DMS114 treated with DMSO at 0.1 percent for 48 hours (cell line): ENCODE data around the gene NOS3.

ENCODE experiments used
- DNase-seq: peaks from one replicate; lab custom pipeline; 2025; ENCODE audit not compliant: unreplicated experiment; lab: John Stamatoyannopoulos, UW

The NOS3 gene

DNA sequence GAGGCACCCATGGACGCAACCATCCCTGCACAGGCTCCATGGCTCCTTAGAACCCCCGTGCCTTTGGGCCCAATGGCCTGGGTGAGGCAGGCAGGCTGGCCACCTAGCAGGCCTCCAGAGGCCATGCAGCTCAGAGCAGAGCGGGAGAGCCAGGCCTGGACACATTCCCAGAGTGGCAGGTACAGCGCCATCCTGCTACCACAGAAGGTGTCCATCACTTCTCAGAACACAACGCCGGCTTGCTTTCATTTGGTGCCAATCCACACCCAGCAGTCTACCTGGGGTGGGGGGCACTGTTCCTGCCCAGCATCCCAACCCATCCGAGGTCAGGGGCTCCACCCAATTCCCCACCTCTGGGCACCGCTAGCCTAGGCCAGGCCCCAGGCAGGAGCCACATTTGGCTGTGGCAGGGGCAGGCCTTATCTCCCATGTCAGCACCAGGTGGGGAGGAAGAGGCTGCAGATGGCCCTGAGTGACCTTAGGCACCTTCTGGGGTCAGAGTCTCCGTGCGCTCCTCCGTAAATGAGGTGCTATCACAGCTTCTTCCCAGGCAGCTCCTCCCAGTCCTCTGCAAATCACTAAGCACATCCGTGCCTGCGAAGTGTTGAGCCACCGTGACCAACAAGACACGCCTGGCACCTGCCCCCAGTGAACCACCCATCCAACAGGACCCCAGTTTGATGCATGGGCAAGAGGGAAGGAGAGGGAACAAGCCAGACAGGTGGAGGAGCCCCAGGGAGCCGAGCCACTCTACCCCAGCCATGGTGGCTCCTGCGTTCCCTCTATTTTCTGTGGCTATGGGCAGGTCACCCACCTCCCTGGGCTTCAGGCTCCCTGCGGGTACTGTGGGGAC is 26.9 kb upstream of the NOS3 start:
- DNase-seq, result no peak

DNA sequence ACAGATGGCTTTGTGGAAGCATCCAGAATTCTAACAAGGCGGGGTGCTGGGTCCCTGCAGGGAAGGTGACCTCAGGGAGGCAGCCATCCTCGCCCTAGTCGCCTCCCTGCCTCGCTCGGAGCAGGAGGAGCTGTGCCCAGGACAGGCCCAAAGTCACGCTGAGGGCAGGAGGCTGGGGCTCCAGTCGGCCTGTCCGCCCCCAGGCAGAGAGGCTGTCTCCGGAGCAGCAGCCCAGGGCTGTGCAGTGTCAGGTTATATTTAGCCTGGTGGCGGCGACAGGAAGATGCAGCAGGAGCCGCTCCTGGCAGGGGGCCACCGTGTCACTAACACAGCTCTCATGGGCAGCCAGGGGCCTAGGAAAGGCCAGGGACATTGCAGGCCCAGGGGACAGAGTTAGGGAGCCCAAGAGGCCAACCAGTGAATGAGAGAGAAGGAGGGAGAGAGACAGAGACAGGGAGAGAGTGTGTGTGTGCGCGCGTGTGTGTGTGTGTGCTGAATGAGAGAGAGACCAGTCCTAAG is 26.2 kb upstream of the NOS3 start:
- DNase-seq, result no peak

DNA sequence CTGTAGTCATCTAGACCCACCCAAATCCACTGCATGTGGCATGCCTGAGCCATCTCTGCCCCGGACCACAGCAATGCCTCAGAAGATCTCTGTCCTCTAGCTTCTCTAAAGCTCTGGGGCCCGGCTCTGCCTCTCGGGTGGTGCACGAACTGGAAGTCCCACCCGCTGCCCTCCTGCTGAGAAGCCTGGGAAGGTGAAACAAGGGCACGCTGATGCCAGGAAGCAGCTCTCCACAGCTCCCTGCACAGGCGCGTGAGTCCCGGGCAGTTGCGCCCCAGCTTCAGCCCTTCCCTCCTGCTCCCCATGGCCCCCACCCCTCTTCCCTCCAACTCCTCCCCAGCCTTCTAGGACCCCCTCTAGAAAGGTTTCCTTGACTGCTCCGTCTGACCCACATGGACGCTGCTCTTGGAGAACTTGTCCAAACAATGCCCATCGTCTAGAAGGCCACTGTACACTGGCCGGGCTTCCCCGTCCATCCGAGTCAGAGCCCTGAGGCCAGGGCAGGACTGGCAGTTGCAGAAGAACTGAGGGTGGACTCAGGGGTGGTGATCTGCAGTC is 25.5 kb upstream of the NOS3 start:
- DNase-seq, result no peak

DNA sequence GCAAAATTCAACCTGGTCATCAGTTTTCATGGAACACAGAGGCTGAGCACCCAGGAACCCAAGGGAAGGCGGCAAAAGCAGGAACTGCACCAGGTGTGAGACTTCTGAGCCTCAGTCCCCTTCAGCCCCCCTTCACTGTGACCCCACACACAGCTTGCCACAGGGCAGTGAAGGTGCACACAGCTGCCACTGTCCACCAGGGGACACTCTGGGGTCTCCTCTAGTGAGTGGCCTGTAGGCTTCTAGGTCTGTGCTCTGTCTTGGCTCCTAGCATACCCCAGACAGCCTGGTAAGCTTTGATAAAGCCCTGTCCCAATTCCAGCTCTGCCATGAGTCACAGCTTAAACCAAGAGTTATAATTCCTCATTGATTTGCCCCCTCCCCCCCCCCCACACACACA is 24.8 kb upstream of the NOS3 start:
- DNase-seq, result no peak

DNA sequence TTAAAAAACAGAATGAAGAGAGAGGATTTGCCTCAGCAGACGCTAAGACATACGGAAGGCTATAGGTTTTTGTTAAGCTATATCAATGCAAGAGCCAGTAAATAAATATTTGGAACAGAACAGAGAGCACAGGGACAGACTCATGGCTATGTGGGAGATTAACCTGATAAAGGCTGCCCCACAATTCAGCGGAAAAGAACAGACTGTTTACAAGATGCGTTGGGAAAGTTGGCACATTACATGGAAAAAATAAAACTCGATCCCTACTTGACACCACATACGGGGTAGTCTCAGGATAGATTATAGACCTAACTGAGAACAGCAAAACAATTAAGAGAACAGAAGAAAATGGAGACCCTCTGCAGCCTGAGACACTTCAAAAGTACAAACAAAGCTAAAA is 23.5 kb upstream of the NOS3 start:
- DNase-seq, result no peak

DNA sequence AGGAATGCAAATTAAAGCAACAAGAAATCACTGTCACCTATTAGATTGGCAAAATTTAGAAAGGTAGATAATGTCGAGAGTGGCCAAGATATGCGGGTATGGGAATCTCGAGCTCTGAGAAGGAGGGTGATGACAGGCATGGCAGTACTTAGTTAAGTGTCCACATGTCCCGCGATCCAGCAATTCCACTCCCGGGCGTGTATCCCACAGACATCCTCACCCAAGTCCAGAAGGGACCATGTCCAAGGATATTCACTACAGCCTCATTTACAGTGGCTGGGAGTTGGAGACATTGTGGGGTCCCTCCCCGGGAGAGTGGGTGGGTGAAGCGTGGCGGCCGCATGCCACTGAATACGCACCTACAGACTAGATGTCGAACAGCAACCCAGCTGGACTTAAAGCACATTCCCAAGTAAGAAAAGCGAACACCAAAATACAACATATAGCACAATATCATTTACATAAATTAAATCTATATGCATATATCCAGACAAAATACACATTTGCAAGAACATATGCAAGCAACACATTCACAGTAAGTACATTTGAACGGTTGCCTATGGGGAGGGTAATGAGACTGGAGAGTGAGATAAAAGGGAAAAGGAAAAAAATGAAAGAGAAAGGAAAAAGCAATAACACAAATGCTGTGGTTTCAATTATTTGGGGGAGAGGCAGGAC is 22.6 kb upstream of the NOS3 start:
- DNase-seq, result no peak

DNA sequence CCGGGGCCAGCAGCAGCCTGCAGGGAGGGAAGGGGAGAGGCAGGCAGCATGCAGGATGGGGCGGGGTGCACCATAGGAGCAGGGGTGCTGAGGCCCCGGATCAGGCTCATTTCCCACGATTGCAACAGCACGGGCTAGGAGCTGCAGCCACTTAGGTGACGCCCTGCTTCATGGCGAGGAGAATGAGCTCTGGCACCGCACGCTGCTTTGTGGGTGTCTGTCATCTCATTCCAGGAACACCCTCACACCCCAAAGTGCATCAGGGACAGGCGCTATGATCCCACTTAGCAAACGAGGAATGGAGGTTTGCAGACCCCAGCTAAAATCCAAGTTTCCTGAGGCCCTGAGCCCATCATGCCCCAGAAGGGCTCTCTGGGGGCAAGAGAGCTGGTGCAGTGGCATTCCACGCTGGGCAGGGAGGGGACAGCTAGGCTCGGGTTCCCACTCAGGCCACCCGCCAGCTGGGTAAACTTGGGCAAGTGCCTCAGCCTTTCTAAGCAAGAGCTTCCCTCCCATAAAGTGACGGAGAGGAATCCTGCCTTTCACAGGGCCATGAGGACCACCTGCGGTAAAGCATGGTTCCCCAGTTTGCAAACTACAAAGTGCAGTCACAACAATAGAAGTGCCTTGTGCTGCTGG is 22.0 kb upstream of the NOS3 start:
- DNase-seq, result no peak

GRCh38 chr7:150969475-150969874 is 21.3 kb upstream of the NOS3 start:
- DNase-seq, result no peak

DNA sequence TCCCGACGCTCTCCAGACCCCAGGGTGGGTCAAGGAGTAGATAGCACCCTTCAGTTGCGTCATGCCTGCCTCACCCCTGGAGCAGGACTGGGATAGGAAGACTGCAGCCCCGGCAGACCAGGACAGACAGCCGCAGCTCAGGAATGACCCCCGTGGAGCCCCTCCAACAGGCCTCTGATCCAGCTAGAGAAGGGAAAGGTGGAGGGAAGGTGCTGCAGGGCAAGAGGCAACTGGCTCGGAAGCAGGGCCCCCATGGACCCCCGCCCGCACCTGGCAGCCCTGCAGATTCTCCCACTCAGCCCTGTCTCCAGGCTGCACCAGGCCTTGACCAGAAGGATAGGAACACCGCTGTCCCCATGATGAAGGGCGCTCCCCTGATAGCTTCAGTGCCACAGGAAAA is 20.4 kb upstream of the NOS3 start:
- DNase-seq, result no peak

GRCh38 chr7:150971242-150972022 is 19.4 kb upstream of the NOS3 start:
- DNase-seq, result no peak

- no peak for DNase-seq
Measured at GRCh38 chr7:150972023-150972468, 18.8 kb upstream of the NOS3 start.

DNA sequence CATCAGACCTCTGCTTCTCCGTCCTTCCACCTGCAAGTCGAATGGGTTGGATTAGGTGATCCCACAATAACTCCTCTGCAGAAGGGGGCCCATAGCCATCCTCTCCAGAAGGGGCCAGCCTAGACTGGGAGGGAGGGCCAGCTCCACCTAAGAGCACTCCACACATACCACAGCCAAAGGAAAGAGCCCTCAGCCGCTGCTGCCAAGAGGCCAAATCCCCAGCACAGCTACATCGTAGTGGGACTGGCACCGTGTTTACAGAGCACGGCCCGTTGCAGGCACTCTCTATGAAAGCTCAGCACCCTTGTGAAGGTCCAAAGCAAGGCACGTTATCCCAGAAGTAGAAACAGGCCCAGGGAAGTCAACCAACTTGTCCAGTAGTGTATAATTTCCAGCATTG is 18.1 kb upstream of the NOS3 start:
- no peak for DNase-seq

DNA sequence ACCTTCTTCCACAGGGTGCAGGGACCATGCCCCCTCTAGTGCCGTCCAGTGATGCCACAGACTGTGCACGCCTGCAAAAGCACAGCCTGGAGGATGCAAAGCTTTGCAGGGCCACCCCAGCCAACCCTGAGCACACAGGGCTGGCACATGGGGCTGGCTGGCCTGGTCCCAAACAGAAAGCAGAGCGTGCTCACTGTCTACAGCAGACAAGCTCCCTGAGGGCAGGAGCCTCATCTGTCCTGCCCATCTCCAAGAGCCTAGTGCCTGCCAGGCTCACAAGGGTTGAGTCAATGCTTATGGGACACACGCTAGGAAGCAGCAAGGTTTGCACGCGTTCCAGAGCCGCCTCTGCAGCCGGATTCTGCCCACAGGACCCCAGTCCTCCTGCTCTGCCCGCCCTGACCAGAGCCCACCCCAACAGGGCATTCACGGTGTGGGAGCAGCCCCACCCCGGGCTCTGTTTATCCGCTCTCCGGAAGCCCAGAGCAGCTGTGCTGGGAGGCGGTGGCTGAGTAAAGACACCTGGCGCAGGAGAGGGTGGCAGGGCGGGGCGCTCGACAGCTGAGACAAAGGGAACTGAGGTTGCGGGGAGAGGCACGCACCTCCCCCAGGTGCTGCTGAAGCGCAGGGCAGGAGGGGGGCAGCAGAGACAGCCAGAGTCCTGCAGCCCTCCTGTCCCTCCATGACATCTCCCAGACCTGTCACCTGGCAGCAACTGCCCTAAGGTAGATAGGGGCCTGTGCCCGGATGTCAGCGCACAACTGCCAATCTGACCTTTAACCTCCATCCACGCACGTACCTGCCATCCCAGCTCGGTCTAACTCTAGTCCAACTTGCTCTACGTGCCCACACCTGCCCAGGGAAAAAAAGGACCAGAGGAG is 17.0 kb upstream of the NOS3 start:
- DNase-seq, result no peak

DNA sequence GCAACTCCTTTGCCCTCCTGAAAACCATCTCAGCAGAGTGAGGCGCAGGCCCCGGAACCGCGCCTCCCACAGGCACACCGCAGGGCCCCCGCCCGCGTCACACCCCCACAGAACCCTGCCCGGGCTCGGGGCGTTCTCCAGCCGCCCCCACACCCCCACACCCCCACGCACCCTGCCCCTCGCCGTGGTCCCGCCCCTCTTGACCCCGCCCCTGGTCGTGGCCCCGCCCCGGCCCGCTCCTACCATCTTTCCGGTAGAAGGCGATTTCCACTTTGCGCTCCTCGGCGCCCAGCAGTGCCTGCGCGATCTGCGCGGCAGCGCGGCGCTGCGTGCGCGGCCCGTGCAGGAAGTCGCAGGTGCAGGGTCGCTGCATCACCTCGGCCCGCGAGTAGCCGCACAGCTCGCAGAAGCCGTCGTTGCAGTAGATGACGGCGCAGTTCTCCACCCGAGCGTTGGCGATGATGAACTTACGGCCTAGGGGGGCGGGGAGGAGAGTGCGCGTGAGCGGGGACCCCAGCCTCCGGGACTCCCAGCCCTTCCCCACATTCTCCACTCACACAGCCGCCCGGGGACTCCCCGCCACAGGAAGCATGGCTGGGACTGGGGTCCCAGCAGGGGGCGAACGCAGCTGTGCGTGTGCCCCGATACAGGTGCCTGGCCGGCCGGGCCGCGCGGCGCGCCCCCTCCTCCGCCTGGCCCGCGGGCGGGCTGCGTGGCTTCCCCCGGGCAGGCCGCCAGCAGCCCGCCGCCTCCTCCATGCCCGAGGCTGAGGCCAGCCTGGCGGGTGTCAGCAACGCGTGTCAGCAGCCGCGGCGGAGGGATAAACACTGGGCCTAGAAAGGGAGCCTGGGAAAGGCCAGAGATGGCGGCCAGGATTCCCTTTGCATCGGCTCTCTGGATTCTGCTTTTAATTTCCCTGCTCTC is 16.1 kb upstream of the NOS3 start:
- DNase-seq, result peak; percentile 13

DNA sequence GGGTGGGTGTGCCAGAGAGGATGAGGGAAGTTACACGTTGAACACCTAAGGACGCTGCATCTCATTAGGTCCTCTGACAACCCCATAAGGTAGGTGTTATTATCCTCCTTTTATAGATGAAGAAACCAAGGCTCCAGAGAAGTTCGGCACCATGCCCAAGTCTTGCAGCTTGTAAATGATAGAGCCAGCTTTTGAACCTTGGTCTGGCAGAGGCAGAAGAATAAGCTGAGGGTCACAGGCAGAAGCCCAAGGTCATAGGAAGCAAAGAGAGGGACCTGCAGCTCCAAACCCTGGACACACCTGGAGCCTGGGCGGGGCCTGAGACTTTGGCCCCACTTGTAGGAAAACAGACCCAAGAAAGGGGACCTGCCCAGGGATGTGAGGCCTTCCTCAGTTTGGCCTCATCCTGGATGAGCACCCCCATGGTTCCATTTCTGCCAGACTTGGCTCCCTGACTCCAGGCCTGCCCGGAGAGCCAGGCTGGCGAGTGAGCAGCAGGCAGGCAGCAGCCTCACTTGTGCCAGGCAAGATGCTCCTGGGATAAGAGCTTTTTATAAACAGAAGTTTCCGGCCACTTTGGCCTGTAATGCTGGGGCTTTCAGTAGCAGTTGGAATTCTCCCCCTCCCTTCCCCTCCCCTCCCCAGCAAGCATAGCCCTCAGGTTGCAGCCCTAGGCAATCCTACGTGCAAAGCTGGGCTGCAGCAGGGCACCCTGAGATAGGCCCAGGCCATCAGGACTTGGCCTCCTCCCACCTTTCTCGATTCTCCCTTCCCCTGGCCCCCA is 15.1 kb upstream of the NOS3 start:
- DNase-seq, result no peak

DNA sequence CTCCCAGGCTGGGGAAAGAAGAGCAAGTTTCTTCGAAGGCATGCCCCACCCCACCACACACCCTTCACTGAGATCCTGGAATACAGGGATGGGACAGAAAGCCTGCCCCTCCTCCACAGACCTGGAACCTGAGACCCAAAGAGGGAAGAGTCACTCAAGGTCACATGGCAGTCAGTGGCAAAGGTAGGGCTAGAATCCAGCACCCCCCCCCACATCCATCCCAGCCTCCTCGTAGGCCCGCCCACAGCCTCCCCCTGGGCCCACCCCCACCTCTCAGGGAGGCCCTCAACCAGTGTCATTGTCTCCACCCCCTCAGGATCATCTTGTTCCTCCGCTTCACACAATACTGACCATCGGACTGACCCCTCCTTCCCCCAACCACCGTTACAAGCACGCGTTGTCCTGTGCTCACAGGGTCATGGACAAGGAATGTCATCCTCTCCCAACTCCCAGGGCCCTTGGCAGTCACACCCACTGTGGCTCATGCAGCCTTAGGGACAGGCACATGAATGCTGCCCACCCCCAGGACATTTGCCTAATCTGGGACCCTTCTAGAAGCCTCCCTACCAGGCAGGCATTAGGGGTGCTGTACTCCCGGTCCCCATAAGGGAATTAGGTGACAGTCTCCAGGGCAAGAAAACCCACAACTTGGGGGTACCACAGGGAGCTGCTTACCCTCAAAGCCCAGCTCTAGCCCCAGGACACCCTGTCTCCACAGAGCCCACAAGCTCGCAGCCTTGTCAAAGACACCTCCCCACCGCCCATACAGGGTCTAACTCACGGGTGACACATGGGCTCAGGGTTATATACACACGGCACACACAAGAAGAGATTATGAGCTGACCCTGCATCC is 14.1 kb upstream of the NOS3 start:
- no peak for DNase-seq
